NCI-H226 (cell line): Measurements from ENCODE around the gene DMPK.
"Not testable (repeated sequence)": the region's sequence is repeated elsewhere in the genome, so short reads cannot be mapped to it uniquely, and the experiment has no call there.

Source experiments
- DNase-seq: peaks from one replicate; pipeline ENCODE4 v3.0.0-alpha.2; 2015

Gene DMPK

GRCh38 chr19:45733160-45733810, 49.0 kb downstream of the DMPK start, which contains the start of gene MEIOSIN:
Gene MEIOSIN (plus strand): TSS chr19:45733439. CDS start chr19:45735377, 1,938 bp downstream.
- DNase-seq, result no peak

- peak; percentile 98 for DNase-seq
These were observed 51.7 kb downstream of the DMPK start, which contains the start of gene FBXO46 for GRCh38 chr19:45730368-45731288. Gene FBXO46 (minus strand): TSS chr19:45730896. CDS start chr19:45713495, 17,401 bp downstream.

DNA sequence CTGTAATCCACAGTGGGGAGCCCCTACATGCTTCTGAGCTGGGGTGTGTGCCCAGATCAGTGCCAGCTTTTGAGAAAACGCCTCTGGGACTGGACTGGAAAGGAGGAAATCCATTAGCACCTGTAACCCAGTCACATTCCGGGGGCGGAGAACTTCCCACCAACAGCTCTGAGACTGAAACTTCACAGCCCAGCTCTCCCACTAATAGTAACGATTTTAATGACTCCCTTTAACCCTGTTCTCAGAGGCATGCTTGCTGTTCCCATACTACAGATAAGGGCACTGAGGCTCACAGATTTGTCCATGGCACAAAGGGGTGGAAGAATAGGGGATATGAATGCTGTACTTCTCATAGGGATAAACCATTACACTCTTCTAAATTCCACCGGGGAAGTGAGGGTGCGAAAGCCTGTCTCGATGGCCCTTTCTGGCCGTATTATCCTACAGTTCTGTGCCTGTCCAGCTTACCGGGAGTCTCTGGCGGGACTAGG, 52.4 kb downstream of the DMPK start:
- peak; percentile 15 for DNase-seq

GRCh38 chr19:45728683-45729082, 53.6 kb downstream of the DMPK start:
- DNase-seq, result not testable (repeated sequence)

GRCh38 chr19:45720065-45720464, 62.2 kb downstream of the DMPK start:
- not testable (repeated sequence) for DNase-seq
